ENCODE data around the gene GOLGA1.

GOLGA1 gene

DNA sequence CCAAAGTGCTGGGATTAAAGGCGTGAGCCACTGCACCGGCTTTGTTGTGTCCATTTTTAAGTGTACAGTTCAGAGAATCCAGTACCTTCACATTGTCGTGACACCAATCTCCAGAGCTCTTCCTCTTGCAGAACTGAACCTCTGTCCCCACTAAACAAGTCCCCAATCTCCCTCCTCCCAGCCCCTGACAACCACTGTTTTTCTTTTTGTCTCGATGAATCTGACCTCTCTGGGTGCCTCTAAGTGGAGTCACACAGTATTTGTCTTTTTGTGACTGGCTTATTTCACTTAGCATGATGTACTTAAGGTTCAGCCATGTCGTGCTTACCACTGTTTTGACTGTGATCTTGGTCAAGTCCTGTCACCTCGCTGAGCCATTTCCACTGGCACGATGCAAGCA lies 86.1 kb downstream of the GOLGA1 start:
- Histone ChIP-seq H3K36me3 (replicated peaks) (peaks cover 38% of the 10 kb centered on the region), H3K4me3 (ENCODE audit: low read depth, low read length) (no peak overlapping the region), H3K27ac (no peak overlapping the region), H3K27me3 (replicated peaks) (no peaks in the 10 kb centered on the region)
- DNase-seq, result no peak
- in situ Hi-C loops (cut with HindIII; ENCODE audit: low pct_ligation_motif_present, low sequenced_read_pairs), result no loop called here
- TF ChIP-seq, protein P1, sequence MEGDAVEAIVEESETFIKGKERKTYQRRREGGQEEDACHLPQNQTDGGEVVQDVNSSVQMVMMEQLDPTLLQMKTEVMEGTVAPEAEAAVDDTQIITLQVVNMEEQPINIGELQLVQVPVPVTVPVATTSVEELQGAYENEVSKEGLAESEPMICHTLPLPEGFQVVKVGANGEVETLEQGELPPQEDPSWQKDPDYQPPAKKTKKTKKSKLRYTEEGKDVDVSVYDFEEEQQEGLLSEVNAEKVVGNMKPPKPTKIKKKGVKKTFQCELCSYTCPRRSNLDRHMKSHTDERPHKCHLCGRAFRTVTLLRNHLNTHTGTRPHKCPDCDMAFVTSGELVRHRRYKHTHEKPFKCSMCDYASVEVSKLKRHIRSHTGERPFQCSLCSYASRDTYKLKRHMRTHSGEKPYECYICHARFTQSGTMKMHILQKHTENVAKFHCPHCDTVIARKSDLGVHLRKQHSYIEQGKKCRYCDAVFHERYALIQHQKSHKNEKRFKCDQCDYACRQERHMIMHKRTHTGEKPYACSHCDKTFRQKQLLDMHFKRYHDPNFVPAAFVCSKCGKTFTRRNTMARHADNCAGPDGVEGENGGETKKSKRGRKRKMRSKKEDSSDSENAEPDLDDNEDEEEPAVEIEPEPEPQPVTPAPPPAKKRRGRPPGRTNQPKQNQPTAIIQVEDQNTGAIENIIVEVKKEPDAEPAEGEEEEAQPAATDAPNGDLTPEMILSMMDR (IDR thresholded peaks at IDR 0.05; ENCODE audit: low read depth, low read length, missing control alignments), result no peak

DNA sequence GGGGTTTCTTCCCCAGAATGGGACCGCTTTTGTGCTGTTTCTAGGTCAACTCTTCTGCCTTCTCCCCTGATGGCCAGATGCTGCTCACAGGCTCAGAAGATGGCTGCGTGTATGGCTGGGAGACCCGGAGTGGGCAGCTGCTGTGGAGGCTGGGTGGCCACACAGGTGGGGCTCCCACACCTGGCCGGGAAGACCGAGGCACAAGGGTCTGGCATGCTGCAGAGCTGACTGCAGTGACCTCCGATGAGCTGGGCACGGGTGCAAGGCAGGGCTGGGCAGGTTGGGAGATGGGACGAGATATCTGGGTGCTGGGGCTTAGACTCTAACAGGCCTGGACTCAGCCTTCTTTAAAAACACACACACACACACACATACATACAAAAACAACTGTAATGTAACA lies 86.7 kb downstream of the GOLGA1 start:
- Histone ChIP-seq H3K27ac (no peak overlapping the region), H3K4me3 (ENCODE audit: low read depth, low read length) (no peak overlapping the region), H3K27me3 (replicated peaks) (no peaks in the 10 kb centered on the region), H3K36me3 (replicated peaks) (peaks cover 31% of the 10 kb centered on the region)
- DNase-seq, result no peak
- in situ Hi-C loops (cut with HindIII; ENCODE audit: low pct_ligation_motif_present, low sequenced_read_pairs), result no loop called here
- TF ChIP-seq, protein P1 (IDR thresholded peaks at IDR 0.05; ENCODE audit: low read depth, low read length, missing control alignments), result no peak

DNA sequence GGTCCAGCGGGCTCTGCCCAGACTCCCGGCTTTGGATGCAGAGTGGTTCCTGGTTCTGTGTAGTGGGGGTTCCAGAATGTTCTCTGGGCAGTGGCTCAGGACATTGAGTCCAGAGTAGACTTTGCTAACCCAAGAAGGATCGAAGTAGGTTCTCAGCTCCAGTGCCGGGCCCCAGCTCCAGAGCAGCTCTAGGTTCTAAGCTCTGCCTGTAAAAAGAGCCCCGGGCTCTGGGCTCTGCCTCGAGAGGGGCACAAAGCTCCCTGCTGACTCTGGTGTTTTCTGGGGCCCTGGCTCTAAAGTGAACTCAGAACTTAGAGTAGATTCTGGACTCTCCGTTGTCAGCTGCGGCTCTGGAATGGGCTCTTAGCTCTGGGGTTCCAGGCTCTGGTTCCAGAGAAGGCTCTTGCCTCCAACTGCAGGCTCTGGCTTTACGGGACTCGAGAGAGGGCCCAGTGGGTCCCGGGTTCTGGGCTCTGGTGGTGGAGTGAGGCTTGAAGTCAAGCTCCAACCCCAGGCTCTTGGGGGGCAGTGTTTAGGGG lies 87.2 kb downstream of the GOLGA1 start:
- TF ChIP-seq, protein P1 (IDR thresholded peaks at IDR 0.05; ENCODE audit: low read depth, low read length, missing control alignments), result no peak
- Histone ChIP-seq H3K27me3 (replicated peaks) (no peaks in the 10 kb centered on the region), H3K4me3 (ENCODE audit: low read depth, low read length) (peak overlapping the region; percentile 54), H3K27ac (no peak overlapping the region), H3K36me3 (replicated peaks) (peaks cover 26% of the 10 kb centered on the region)
- DNase-seq, result no peak
- in situ Hi-C loops (cut with HindIII; ENCODE audit: low pct_ligation_motif_present, low sequenced_read_pairs), result no loop called here

DNA sequence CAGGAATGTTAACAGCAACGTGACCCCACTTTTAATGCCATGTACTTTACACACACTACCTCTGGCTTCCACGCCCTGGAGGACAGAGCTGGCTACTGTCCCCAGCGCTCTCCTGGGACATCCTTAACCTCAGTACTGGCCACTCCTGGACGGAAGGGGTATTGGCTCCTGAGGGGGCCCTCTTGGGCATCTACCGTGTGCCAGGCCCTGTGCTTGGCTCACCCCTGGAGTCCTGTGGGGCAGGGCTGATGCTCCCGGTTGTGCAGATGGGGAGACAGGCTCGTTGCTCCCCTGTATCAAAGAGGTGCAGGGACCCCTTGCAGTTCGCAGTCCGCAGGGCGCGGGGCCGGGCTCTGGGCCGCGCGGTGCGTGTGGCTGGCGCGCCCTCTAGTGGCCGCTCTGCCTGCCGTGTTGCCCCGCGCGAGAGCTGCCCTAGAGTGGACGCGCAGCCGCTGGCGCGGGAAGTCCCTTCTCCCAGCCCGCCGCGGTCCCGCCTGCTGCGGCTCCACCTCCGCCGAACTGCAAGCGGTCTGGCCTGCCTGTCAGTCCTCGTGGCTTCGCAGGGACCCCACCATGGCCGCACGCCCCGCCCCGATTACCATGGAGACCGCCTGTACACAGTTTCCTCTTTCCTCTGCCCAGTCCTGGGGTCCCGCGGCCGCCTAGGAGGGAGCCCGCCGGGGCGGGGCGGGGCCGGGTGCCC lies 87.9 kb downstream of the GOLGA1 start, which contains the start of gene WDR38:
TSS of gene WDR38 (plus strand) at position 632 of the 703 bp plus-strand sequence. CDS start 72 bp downstream, outside the sequence.
- Histone ChIP-seq H3K27me3 (replicated peaks) (no peaks in the 10 kb centered on the region), H3K27ac (no peak within 1 kb of the TSS), H3K36me3 (replicated peaks) (peaks cover 19% of the 10 kb centered on the region), H3K4me3 (ENCODE audit: low read depth, low read length) (peak within 1 kb of the TSS; percentile 54)
- in situ Hi-C loops (cut with HindIII; ENCODE audit: low pct_ligation_motif_present, low sequenced_read_pairs), result no loop called here
- TF ChIP-seq, protein P1 (IDR thresholded peaks at IDR 0.05; ENCODE audit: low read depth, low read length, missing control alignments), result peak; percentile 87
- no peak for DNase-seq

DNA sequence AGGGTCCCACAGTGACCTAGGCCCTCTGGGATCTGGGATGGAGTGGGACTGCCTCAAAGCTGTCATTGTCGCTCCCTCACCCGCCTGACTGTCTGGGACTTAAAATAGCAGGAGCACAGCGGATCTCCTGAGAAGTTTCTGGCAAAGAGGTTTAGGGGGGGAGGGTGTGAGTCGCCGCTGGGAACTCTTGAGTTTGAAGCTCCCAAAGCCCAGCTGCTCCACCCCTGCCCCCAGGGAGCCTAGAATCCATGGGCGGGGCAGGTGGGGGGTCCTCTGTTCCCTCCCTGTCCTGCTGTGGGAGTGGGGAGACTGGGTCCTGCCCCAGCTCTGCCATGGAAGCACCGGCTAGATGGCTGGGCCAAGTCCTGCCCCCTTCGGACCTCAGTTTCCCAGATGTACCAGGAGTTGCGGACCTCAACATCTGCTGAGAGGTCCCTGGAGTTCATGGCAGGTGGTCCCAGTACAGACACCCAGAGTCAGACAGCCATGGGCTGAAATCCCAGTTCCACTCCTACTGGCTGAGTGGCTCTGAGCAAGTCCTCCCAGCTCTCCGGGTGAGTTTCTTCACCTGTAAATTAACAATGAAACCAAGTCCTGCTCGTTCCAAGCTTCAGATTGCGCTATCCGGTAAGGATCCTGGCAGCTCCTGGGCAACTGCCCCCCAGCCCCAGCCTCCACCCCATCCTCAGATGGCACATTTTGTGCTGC lies 88.6 kb downstream of the GOLGA1 start:
- H3K27me3 ChIP-seq (replicated peaks), result no peaks in the 10 kb centered on the region
- DNase-seq, result no peak
- no peak overlapping the region for H3K4me3 ChIP-seq (ENCODE audit: low read depth, low read length)
- TF ChIP-seq, protein P1 (IDR thresholded peaks at IDR 0.05; ENCODE audit: low read depth, low read length, missing control alignments), result no peak
- peaks cover 12% of the 10 kb centered on the region for H3K36me3 ChIP-seq (replicated peaks)
- in situ Hi-C loops (cut with HindIII; ENCODE audit: low pct_ligation_motif_present, low sequenced_read_pairs), result no loop called here
- no peak overlapping the region for H3K27ac ChIP-seq

All from brain microvascular endothelial cell (primary cell).